ENCODE results near the gene PPP6R2.

DNA sequence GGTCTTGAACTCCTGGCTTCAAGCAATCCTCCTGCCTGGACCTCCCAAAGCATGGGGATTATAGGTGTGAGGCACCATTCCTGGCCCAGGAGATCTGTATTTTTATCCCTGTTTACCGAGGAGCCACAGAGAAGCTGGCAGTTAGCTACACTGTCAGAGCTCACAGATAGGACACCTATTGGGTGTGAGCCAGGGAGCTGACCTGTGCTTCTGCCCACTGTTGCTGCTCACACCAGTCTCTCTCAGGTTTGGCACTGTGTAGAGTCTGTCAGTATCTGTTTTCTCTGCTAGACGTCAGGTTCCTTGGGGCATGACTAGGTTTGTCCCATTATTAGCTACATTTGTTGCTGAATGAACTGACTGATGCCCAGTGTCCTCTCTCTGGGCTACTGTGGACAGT, 17.5 kb downstream of the PPP6R2 start:
- TF ChIP-seq, protein P1, sequence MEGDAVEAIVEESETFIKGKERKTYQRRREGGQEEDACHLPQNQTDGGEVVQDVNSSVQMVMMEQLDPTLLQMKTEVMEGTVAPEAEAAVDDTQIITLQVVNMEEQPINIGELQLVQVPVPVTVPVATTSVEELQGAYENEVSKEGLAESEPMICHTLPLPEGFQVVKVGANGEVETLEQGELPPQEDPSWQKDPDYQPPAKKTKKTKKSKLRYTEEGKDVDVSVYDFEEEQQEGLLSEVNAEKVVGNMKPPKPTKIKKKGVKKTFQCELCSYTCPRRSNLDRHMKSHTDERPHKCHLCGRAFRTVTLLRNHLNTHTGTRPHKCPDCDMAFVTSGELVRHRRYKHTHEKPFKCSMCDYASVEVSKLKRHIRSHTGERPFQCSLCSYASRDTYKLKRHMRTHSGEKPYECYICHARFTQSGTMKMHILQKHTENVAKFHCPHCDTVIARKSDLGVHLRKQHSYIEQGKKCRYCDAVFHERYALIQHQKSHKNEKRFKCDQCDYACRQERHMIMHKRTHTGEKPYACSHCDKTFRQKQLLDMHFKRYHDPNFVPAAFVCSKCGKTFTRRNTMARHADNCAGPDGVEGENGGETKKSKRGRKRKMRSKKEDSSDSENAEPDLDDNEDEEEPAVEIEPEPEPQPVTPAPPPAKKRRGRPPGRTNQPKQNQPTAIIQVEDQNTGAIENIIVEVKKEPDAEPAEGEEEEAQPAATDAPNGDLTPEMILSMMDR (tag by site-specific recombination; IDR thresholded peaks at IDR 0.05) = no peak
- TF ChIP-seq ZBTB17 (tag by site-specific recombination; IDR thresholded peaks at IDR 0.05) (no peak), TCF7L2 (IDR thresholded peaks at IDR 0.05; ENCODE audit: borderline replicate concordance, low read depth, low read length) (no peak), YY1 (tag by site-specific recombination; IDR thresholded peaks at IDR 0.05) (no peak), ZNF76 (tag by site-specific recombination; IDR thresholded peaks at IDR 0.05; ENCODE audit: borderline replicate concordance, low read depth) (no peak), ZNF473 (tag by site-specific recombination; IDR thresholded peaks at IDR 0.05) (no peak), ZNF311 (tag by site-specific recombination; IDR thresholded peaks at IDR 0.05; ENCODE audit: borderline replicate concordance) (no peak), REST (tag by site-specific recombination; IDR thresholded peaks at IDR 0.05) (no peak), ZNF548 (tag by site-specific recombination; IDR thresholded peaks at IDR 0.05) (no peak), PBX3 (CRISPR knock-in tag; IDR thresholded peaks at IDR 0.05) (no peak), ZNF335 (tag by site-specific recombination; conservative IDR thresholded peaks at IDR 0.05) (no peak), MYNN (tag by site-specific recombination; IDR thresholded peaks at IDR 0.05; ENCODE audit: borderline replicate concordance) (no peak), ZIC2 (tag by site-specific recombination; IDR thresholded peaks at IDR 0.05) (no peak)
